GM19025 (cell line): ENCODE measurements around the gene MYB.
"Not testable (repeated sequence)": the region's sequence is repeated elsewhere in the genome, so short reads cannot be mapped to it uniquely, and the experiment has no call there.

Source experiments
- ATAC-seq: cut with Tn5 transposase; IDR thresholded peaks from one replicate; pipeline ENCODE4 v1.9.1; 2021; ENCODE audit warnings: mild to moderate bottlenecking, low read depth, moderate library complexity; ENCODE audit not compliant: unreplicated experiment

MYB gene

GRCh38 chr6:135240711-135241110 is 59.6 kb downstream of the MYB start:
- ATAC-seq = no peak

- no peak for ATAC-seq
Measured at GRCh38 chr6:135243871-135244796, 63.0 kb downstream of the MYB start.

GRCh38 chr6:135244805-135245204 is 63.7 kb downstream of the MYB start:
- no peak for ATAC-seq

GRCh38 chr6:135246412-135247012 is 65.4 kb downstream of the MYB start:
- not testable (repeated sequence) for ATAC-seq

DNA sequence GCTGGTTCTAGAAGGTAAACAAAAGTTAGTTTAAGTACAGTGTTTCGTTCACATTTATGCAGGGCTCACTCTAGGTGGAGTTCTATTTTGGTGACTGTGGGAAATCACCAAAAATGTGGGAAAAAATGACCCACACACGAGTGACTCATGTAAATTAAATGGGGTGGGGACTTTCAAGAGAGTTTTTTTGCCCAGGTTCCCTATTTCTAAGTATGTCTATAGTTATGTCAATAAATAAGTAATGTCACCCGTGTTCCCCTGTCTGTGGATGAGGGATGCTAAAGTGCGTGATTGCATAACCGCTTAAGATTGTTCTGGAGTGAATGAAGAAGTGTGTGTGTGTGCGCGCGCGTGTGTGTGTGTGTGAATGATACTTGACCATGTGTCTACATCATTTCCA is 69.1 kb downstream of the MYB start:
- no peak for ATAC-seq

GRCh38 chr6:135250751-135251497 is 69.8 kb downstream of the MYB start:
- no peak for ATAC-seq

DNA sequence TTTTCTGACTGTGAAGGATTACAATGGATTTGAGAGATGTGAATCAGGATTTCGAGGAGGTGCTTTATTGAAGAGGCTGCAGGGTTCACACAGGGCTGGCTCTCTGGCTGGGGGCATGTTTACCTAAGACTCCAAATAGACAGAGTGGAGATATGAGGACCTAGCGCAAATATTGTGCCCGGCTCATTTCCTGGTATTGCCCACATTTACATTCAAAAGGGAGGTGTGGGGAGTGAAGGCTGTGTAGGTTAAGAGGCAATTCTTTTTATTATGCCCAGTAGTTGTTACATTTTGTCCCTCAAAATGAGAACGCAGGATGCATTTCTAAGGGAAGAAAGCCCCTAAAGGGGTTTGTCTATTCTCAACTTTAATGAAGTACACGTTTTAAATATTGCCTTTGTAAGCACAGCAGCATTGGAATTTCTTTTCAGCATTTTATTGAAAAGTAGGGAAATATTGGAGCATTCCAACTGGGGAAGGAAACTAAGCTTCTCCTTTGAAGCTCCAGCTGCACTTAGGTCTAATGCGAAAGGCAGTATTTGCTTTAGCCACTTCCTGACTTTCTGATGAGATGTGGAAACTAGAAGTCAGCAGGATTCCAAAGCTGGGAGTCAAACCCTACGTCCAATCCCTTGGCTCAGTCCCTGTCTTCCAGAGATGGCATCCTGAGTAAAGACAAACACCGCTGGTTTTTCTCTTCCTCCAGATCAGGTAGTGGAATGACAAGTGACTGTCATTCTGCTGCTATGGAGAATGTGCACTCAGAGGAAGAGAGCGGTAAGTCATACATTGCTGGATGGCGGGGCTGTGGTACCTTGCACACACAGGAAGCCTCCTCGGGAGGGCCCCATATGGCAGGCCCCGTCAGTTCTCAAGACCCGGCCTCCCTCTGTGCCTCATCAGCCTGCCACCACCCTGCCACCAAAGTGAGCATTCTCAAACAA is 70.7 kb downstream of the MYB start:
- ATAC-seq = no peak

DNA sequence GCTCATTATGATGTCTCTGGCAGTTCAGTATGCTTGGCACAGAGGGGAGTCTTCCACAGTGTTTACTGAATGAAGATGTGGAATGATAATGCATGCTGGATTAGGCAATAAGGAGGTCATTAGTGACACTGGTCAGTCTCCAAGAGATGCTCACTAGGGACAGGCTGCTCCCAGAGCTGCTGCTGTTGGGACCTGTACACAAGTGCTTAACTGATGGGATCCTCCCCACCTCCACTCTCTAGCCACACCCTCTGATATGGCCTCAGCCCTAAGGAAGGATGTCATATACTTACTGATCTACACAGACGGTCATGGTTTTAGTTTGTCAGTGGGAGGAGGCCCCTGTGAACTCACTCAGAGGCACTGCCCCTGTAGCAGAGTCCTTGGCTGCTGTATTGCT is 73.4 kb downstream of the MYB start:
- no peak for ATAC-seq

DNA sequence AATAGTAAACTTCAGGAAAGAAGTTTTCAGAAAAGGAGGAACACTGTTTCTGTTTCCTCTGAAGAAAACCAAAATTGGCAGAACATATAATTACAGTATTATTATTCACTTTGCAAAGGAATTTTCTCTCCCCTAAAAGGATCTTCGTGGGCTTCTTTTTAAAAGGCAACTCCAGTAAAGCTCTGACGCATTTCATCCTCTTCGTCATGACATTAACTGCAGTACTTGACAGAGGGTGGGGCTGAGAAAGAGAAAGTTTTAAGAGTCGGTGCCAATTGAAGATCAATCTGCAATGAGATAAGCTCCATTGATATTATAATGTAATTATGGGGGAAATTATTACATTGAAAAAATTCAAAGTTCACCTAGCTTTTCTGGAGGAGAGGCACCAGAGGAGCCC is 75.8 kb downstream of the MYB start:
- no peak for ATAC-seq

- ATAC-seq = no peak
Measured at GRCh38 chr6:135257631-135258405, 76.7 kb downstream of the MYB start.

DNA sequence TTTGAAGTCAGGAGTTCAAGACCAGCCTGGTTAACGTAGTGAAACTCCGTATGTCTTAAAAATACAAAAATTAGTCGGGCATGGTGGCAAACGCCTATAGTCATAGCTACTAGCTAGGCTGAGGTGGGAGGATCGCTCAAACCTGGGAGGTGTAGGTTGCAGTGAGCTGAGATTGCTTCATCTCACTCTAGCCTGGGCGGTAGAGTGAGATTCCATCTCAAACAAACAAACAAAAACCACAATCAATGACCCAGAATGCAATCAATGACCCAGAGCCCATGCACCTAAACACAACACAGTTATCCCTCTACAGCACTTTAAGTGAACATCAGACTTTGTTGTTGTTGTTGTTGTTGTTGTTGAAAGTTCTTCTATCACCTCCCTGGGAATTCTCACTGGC is 77.9 kb downstream of the MYB start:
- ATAC-seq = no peak

- ATAC-seq = no peak
Measured at GRCh38 chr6:135260612-135261011, 79.5 kb downstream of the MYB start.

GRCh38 chr6:135261872-135262725 is 81.0 kb downstream of the MYB start:
- no peak for ATAC-seq

- ATAC-seq = no peak
Measured at GRCh38 chr6:135265278-135265677, 84.2 kb downstream of the MYB start.

- ATAC-seq = no peak
Measured at GRCh38 chr6:135266675-135267074, 85.6 kb downstream of the MYB start.

- no peak for ATAC-seq
Measured at GRCh38 chr6:135267085-135267484, 86.0 kb downstream of the MYB start.

- ATAC-seq = no peak
Measured at GRCh38 chr6:135268263-135268662, 87.2 kb downstream of the MYB start.

DNA sequence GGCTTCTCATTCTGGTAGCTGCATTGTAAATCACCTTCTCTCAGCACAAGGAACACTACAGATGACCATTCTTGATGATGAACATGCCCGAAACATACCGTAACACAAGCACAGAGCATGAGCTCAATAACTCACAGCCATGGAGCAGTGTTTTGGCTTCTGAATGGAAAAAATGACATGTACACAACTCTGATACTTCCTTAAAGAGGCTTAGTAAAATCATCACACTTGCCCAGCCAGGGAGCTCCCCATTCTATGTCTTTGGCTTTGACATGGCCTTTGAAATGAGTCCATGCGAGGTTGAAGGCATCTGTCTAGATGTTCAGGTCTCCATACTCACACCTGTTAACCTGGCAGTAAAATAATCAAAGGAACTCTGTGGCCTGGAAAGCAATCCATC is 87.6 kb downstream of the MYB start:
- ATAC-seq = no peak
